ENCODE measurements around the gene RNF111. TPM values are rescaled to one million over a fixed set of nuclear protein-coding genes. Genes with fewer than 3 reads are reported as not detected.
A peak's percentile ranks its signal among the peaks of the same experiment; 100 is the strongest.

RNF111 gene
- total and polyA plus RNA-seq, 5 donors from 2014 or later, result 17.2 to 58.2 (median 19.8) TPM

DNA sequence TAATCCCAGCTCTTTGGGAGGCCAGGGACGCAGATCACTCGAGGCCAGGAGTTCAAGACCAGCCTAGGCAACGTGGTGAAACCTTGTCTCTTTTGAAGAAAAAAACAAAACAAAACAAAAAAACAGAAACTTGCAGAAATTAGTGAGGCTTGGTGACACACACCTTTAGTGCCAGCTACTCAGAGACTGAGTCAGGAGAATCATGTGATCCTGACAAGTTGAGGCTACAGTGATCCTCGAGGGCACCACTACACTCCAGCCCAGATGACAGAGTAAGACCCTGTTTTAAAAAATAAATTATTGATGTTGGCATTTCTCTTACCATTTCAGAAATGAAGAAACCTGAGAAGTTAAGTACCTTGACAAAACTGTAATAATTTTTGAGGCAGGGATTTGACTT lies 72.9 kb downstream of the RNF111 start:
- Histone ChIP-seq H3K27ac (ENCODE audit: insufficient read depth, low read length, poor library complexity, severe bottlenecking) (no peak overlapping the region), H3K27me3 (ENCODE audit: control insufficient read depth, insufficient read depth, low read length) (no peaks in the 10 kb centered on the region), H3K4me1 (ENCODE audit: control insufficient read depth, insufficient read depth, low read length, poor library complexity, severe bottlenecking) (peaks cover 2% of the 10 kb centered on the region), H3K4me3 (ENCODE audit: low read depth, low read length) (no peak overlapping the region), H3K9me3 (ENCODE audit: control insufficient read depth in 2 of 2, low read length in 2 of 2) (no peaks in the 10 kb centered on the region), H3K36me3 (ENCODE audit: control insufficient read depth, insufficient read depth, low read length) (peaks cover 83% of the 10 kb centered on the region)
- peaks cover 48% of the 10 kb centered on the region for H3K36me3 Mint-ChIP-seq
- H3K4me1 Mint-ChIP-seq, result peaks cover 20 to 35% (median 30%) of the 10 kb centered on the region in 4 donors
- H3K9me3 Mint-ChIP-seq, result no peaks in the 10 kb centered on the region
- H3K4me3 Mint-ChIP-seq, result no peak overlapping the region
- ATAC-seq (ENCODE audit: low read depth in 2 of 2) (no peak), DNase-seq (no peak)
- no peak overlapping the region for H3K27ac Mint-ChIP-seq
- no peaks in the 10 kb centered on the region for H3K27me3 Mint-ChIP-seq

DNA sequence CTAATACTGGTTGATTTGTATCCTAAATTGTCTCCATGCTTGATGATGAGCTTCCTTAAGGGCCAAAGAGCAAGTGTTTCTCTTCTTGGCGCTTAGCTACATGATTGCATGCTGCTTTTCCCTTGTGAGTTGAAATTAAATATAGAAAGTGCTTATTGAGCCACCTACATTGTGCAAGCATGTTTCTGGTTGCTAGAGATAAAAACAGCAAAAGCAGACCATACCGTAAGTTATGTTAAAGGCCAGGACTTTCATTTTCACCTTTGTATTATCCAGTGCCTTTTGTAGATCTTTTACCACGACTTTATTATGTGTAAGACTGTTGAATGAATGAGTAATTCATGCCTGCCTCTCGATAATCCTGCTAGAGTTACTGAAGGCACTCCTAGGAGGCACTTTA lies 75.6 kb downstream of the RNF111 start:
- no peaks in the 10 kb centered on the region for H3K9me3 Mint-ChIP-seq
- peaks cover 64% of the 10 kb centered on the region for H3K36me3 Mint-ChIP-seq
- Histone ChIP-seq H3K4me3 (ENCODE audit: low read depth, low read length) (peak overlapping the region; percentile 14), H3K36me3 (ENCODE audit: control insufficient read depth, insufficient read depth, low read length) (peaks cover 87% of the 10 kb centered on the region), H3K4me1 (ENCODE audit: control insufficient read depth, insufficient read depth, low read length, poor library complexity, severe bottlenecking) (peaks cover 2% of the 10 kb centered on the region), H3K27me3 (ENCODE audit: control insufficient read depth, insufficient read depth, low read length) (no peaks in the 10 kb centered on the region), H3K27ac (ENCODE audit: insufficient read depth, low read length, poor library complexity, severe bottlenecking) (no peak overlapping the region), H3K9me3 (ENCODE audit: control insufficient read depth in 2 of 2, low read length in 2 of 2) (no peaks in the 10 kb centered on the region)
- H3K27ac Mint-ChIP-seq, result peak overlapping the region; percentile 24 to 66 (median 29)
- DNase-seq, result peak in 1 of 3 donors; percentile 42
- no peaks in the 10 kb centered on the region for H3K27me3 Mint-ChIP-seq
- peak overlapping the region in 1 of 4 donors; percentile 37 for H3K4me3 Mint-ChIP-seq
- ATAC-seq (ENCODE audit: low read depth in 2 of 2), result no peak
- peaks cover 18 to 33% (median 22%) of the 10 kb centered on the region in 4 donors for H3K4me1 Mint-ChIP-seq

DNA sequence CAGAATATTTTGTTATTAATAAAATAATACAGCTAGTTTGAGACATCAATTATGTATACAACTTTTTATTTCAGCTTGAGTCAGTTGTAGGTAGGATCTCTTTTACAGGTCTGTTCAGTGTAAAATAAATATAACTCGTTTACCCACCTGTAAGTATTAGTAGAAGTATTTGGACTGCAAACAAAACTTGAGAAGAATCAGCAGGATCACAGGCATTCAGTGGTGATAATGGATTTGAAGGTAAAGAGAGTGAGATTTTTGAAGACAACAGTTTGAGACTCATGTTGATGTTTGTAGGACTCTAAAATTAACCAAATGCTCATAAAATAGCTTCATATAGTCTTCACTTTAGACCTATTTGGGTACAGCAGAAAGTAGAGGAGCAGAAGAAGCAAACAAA lies 82.0 kb downstream of the RNF111 start:
- H3K4me1 ChIP-seq (ENCODE audit: control insufficient read depth, insufficient read depth, low read length, poor library complexity, severe bottlenecking), result no peaks in the 10 kb centered on the region
- no peaks in the 10 kb centered on the region for H3K9me3 ChIP-seq (ENCODE audit: control insufficient read depth in 2 of 2, low read length in 2 of 2)
- H3K27ac ChIP-seq (ENCODE audit: insufficient read depth, low read length, poor library complexity, severe bottlenecking), result no peak overlapping the region
- H3K27me3 ChIP-seq (ENCODE audit: control insufficient read depth, insufficient read depth, low read length), result no peaks in the 10 kb centered on the region
- peaks cover 57% of the 10 kb centered on the region for H3K36me3 ChIP-seq (ENCODE audit: control insufficient read depth, insufficient read depth, low read length)
- no peaks in the 10 kb centered on the region for H3K9me3 Mint-ChIP-seq
- no peak overlapping the region for H3K4me3 Mint-ChIP-seq
- H3K4me3 ChIP-seq (ENCODE audit: low read depth, low read length), result no peak overlapping the region
- DNase-seq (no peak), ATAC-seq (ENCODE audit: low read depth in 2 of 2) (no peak)
- peaks cover 58% of the 10 kb centered on the region for H3K36me3 Mint-ChIP-seq
- peaks cover 3 to 15% (median 8%) of the 10 kb centered on the region in 4 donors for H3K4me1 Mint-ChIP-seq
- no peaks in the 10 kb centered on the region for H3K27me3 Mint-ChIP-seq
- no peak overlapping the region for H3K27ac Mint-ChIP-seq

DNA sequence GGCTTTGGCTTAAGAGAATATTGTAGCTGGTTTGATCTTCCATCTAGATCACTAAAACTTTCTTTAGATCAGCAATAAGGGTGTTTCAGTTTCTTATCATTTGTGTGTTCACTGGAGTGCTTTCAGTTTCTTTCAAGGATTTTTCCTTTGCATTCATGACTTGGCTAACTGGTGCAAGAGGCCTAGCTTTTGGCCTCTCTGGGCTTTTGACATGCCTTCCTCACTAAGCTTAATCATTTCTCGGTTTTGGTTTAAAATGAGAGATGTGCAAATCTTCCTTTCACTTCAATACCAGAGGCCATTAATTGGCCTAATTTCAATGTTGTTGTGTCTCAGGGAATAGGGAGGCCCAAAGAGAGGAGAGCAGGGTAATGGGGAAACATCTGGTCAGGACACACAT lies 87.1 kb downstream of the RNF111 start:
- no peaks in the 10 kb centered on the region for H3K27me3 ChIP-seq (ENCODE audit: control insufficient read depth, insufficient read depth, low read length)
- H3K4me3 Mint-ChIP-seq, result no peak overlapping the region
- H3K27me3 Mint-ChIP-seq, result no peaks in the 10 kb centered on the region
- peak overlapping the region in 2 of 3 donors; percentile 42 to 52 for H3K27ac Mint-ChIP-seq
- no peak for ATAC-seq (ENCODE audit: low read depth in 2 of 2)
- H3K36me3 Mint-ChIP-seq, result peaks cover 41% of the 10 kb centered on the region
- peak in 1 of 3 donors; percentile 29 for DNase-seq
- no peaks in the 10 kb centered on the region for H3K9me3 Mint-ChIP-seq
- H3K4me1 Mint-ChIP-seq, result peaks cover 9 to 29% (median 17%) of the 10 kb centered on the region in 4 donors
- no peak overlapping the region for H3K27ac ChIP-seq (ENCODE audit: insufficient read depth, low read length, poor library complexity, severe bottlenecking)
- peaks cover 45% of the 10 kb centered on the region for H3K36me3 ChIP-seq (ENCODE audit: control insufficient read depth, insufficient read depth, low read length)
- H3K4me1 ChIP-seq (ENCODE audit: control insufficient read depth, insufficient read depth, low read length, poor library complexity, severe bottlenecking), result no peaks in the 10 kb centered on the region
- H3K9me3 ChIP-seq (ENCODE audit: control insufficient read depth in 2 of 2, low read length in 2 of 2), result no peaks in the 10 kb centered on the region
- no peak overlapping the region for H3K4me3 ChIP-seq (ENCODE audit: low read depth, low read length)

DNA sequence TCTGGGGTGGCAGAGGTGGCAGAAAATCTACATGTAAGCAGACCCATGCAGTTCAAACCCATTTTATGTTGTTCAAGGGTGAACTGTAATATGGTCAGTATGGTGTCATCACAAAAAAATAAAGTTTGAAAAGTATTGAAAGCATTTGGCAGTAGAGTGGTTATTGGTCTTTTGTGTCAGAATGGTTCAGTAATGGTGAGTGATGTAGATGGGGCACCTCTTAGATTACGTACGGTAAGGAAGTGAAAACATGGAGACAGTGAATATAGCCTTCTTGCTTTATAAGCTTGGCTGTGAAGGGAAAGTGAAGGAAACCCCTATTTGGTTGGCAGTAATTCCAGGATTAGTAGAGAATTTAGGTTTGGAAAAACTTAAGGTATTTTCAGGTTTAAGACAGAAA lies 100.3 kb downstream of the RNF111 start:
- Mint-ChIP-seq H3K9me3 (peaks cover 0 to 1% (median 0%) of the 10 kb centered on the region in 7 donors), H3K27me3 (no peaks in the 10 kb centered on the region), H3K27ac (peak overlapping the region in 2 of 3 donors; percentile 64 to 79), H3K36me3 (peaks cover 43% of the 10 kb centered on the region), H3K4me1 (peaks cover 0 to 16% (median 2%) of the 10 kb centered on the region in 4 donors), H3K4me3 (no peak overlapping the region)
- DNase-seq (no peak), ATAC-seq (ENCODE audit: low read depth in 2 of 2) (no peak)
- H3K36me3 ChIP-seq (ENCODE audit: control insufficient read depth, insufficient read depth, low read length), result peaks cover 77% of the 10 kb centered on the region
- no peak overlapping the region for H3K27ac ChIP-seq (ENCODE audit: insufficient read depth, low read length, poor library complexity, severe bottlenecking)
- H3K9me3 ChIP-seq (ENCODE audit: control insufficient read depth in 2 of 2, low read length in 2 of 2), result no peaks in the 10 kb centered on the region
- H3K4me3 ChIP-seq (ENCODE audit: low read depth, low read length), result no peak overlapping the region
- H3K4me1 ChIP-seq (ENCODE audit: control insufficient read depth, insufficient read depth, low read length, poor library complexity, severe bottlenecking), result no peaks in the 10 kb centered on the region
- no peaks in the 10 kb centered on the region for H3K27me3 ChIP-seq (ENCODE audit: control insufficient read depth, insufficient read depth, low read length)

DNA sequence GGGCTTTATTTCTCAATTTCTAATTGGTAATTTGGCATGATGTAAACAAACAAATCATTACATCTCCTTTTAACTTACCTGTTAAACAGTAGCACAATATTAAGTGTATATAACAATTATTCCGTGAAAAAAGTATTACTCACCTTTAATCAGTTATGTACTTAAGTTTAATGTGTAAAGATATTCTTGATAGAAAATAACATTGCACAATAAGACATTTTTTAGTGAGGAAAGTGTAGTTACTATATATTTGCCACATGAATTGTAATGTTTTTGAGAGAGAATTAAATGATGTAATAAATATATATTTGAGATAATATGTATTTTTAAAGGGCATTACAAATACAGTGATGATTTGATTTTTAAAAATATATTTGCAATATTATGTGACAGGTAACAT lies 106.6 kb downstream of the RNF111 start:
- DNase-seq (no peak), ATAC-seq (ENCODE audit: low read depth in 2 of 2) (no peak)
- Mint-ChIP-seq H3K4me3 (no peak overlapping the region), H3K27ac (no peak overlapping the region), H3K4me1 (peaks cover 0 to 8% (median 1%) of the 10 kb centered on the region in 4 donors), H3K27me3 (no peaks in the 10 kb centered on the region), H3K36me3 (peaks cover 37% of the 10 kb centered on the region), H3K9me3 (no peaks in the 10 kb centered on the region)
- no peak overlapping the region for H3K4me3 ChIP-seq (ENCODE audit: low read depth, low read length)
- H3K4me1 ChIP-seq (ENCODE audit: control insufficient read depth, insufficient read depth, low read length, poor library complexity, severe bottlenecking), result no peaks in the 10 kb centered on the region
- peaks cover 75% of the 10 kb centered on the region for H3K36me3 ChIP-seq (ENCODE audit: control insufficient read depth, insufficient read depth, low read length)
- no peaks in the 10 kb centered on the region for H3K27me3 ChIP-seq (ENCODE audit: control insufficient read depth, insufficient read depth, low read length)
- no peak overlapping the region for H3K27ac ChIP-seq (ENCODE audit: insufficient read depth, low read length, poor library complexity, severe bottlenecking)
- no peaks in the 10 kb centered on the region for H3K9me3 ChIP-seq (ENCODE audit: control insufficient read depth in 2 of 2, low read length in 2 of 2)

DNA sequence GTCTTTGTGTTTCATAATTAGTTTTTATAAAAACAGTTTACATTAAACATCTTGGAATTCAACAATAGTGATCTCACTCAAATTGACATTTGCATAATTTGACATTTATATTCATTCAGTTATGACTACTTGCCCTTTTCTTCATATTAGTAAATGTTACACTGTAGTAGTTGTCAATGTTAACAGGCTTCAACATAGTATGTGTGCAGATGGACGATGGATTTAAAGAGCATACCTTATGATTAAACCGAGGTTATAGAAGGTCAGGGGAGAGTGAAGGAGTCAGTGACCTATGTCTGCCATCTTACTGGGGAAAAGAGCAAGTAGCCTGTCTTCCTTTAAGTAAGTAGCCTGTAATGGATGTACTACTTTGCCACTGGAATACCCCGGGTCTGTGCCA lies 109.0 kb downstream of the RNF111 start:
- H3K9me3 Mint-ChIP-seq, result no peaks in the 10 kb centered on the region
- H3K27ac Mint-ChIP-seq, result peak overlapping the region in 1 of 3 donors; percentile 8
- Histone ChIP-seq H3K9me3 (ENCODE audit: control insufficient read depth in 2 of 2, low read length in 2 of 2) (no peaks in the 10 kb centered on the region), H3K4me3 (ENCODE audit: low read depth, low read length) (no peak overlapping the region), H3K4me1 (ENCODE audit: control insufficient read depth, insufficient read depth, low read length, poor library complexity, severe bottlenecking) (no peaks in the 10 kb centered on the region), H3K27ac (ENCODE audit: insufficient read depth, low read length, poor library complexity, severe bottlenecking) (no peak overlapping the region), H3K27me3 (ENCODE audit: control insufficient read depth, insufficient read depth, low read length) (no peaks in the 10 kb centered on the region), H3K36me3 (ENCODE audit: control insufficient read depth, insufficient read depth, low read length) (peaks cover 54% of the 10 kb centered on the region)
- H3K4me1 Mint-ChIP-seq, result peaks cover 0 to 13% (median 2%) of the 10 kb centered on the region in 4 donors
- H3K4me3 Mint-ChIP-seq, result no peak overlapping the region
- H3K36me3 Mint-ChIP-seq, result peaks cover 33% of the 10 kb centered on the region
- DNase-seq, result no peak
- no peak for ATAC-seq (ENCODE audit: low read depth in 2 of 2)
- H3K27me3 Mint-ChIP-seq, result no peaks in the 10 kb centered on the region

DNA sequence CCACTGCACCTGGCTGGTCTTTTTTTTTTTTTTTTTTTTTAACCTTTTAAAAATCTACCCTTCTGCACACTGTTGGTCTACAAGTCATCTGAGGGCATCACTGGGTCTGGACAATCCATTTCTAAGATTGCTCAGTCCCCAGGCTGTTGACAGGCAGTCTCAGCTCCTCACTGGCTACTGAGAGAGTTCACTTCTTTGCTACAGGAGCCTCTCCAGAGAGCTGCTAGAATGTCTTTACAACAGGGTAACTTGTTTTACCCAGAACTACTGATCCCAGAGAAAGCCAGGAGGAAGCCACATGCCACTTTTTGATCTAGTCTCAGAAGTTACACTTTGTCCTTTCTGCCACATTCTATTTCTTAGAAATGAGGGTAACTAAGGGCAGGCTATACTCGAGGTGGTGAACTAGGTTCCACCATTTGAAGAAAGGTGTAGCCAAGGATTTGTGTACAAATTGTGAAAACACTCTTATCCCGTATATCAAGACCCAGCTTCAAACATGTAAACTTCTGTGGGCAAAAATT lies 111.8 kb downstream of the RNF111 start:
- peak overlapping the region in 1 of 4 donors; percentile 47 for H3K4me3 Mint-ChIP-seq
- peaks cover 20% of the 10 kb centered on the region for H3K36me3 Mint-ChIP-seq
- ATAC-seq (ENCODE audit: low read depth in 2 of 2) (no peak), DNase-seq (peak in 1 of 3 donors; percentile 42)
- no peaks in the 10 kb centered on the region for H3K27me3 ChIP-seq (ENCODE audit: control insufficient read depth, insufficient read depth, low read length)
- peaks cover 0 to 16% (median 6%) of the 10 kb centered on the region in 4 donors for H3K4me1 Mint-ChIP-seq
- no peak overlapping the region for H3K4me3 ChIP-seq (ENCODE audit: low read depth, low read length)
- H3K27ac Mint-ChIP-seq, result peak overlapping the region in 2 of 3 donors; percentile 76 to 80
- H3K4me1 ChIP-seq (ENCODE audit: control insufficient read depth, insufficient read depth, low read length, poor library complexity, severe bottlenecking), result peaks cover 1% of the 10 kb centered on the region
- no peak overlapping the region for H3K27ac ChIP-seq (ENCODE audit: insufficient read depth, low read length, poor library complexity, severe bottlenecking)
- H3K27me3 Mint-ChIP-seq, result no peaks in the 10 kb centered on the region
- H3K9me3 Mint-ChIP-seq, result no peaks in the 10 kb centered on the region
- no peaks in the 10 kb centered on the region for H3K9me3 ChIP-seq (ENCODE audit: control insufficient read depth in 2 of 2, low read length in 2 of 2)
- peaks cover 31% of the 10 kb centered on the region for H3K36me3 ChIP-seq (ENCODE audit: control insufficient read depth, insufficient read depth, low read length)

All from CD4-positive, CD25-positive, alpha-beta regulatory T cell (primary cell).